HL-60 (cell line): ENCODE measurements around the gene LRRC8D.

Source experiments
- GABPA ChIP-seq: IDR thresholded peaks from 2 replicates; pipeline ENCODE4 v1.6.1; 2012; ENCODE audit warnings: low read depth
- POLR2AphosphoS5 ChIP-seq: IDR thresholded peaks from 2 replicates; pipeline ENCODE4 v1.6.1; 2012; ENCODE audit warnings: low read depth
- SPI1 ChIP-seq: IDR thresholded peaks from 2 replicates; pipeline ENCODE4 v1.6.1; 2012; ENCODE audit warnings: low read depth, mild to moderate bottlenecking, borderline replicate concordance
- TF ChIP-seq, protein P1 (sequence below): IDR thresholded peaks from one replicate; pipeline ENCODE4 v1.5.1; 2011; ENCODE audit warnings: low read length, control low read depth, inconsistent platforms; ENCODE audit not compliant: insufficient read depth
- TF ChIP-seq, protein P2 (sequence below): IDR thresholded peaks from 2 replicates; pipeline ENCODE4 v1.6.1; 2012; ENCODE audit warnings: low read depth; ENCODE audit not compliant: insufficient replicate concordance

DNA sequence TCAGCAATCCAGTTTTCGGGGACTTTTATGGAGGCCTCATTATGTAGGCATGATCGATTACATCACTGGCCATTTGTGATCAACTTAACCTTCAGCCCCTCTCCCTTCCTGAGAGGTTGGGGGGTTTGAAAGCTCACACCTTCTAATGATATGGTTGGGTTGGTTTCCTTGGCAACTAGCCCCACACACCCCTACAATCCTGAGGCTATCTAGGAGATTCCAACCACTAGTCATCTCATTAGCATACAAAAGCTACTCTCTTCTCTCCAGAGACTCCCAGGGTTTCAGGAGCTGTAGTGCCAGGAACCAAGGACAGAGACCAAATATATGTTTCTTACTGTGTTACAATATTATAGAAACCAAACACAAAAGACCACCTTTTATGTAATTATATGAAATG, 138.9 kb downstream of the LRRC8D start:
- TF ChIP-seq SPI1: no peak
- TF ChIP-seq, protein P1, sequence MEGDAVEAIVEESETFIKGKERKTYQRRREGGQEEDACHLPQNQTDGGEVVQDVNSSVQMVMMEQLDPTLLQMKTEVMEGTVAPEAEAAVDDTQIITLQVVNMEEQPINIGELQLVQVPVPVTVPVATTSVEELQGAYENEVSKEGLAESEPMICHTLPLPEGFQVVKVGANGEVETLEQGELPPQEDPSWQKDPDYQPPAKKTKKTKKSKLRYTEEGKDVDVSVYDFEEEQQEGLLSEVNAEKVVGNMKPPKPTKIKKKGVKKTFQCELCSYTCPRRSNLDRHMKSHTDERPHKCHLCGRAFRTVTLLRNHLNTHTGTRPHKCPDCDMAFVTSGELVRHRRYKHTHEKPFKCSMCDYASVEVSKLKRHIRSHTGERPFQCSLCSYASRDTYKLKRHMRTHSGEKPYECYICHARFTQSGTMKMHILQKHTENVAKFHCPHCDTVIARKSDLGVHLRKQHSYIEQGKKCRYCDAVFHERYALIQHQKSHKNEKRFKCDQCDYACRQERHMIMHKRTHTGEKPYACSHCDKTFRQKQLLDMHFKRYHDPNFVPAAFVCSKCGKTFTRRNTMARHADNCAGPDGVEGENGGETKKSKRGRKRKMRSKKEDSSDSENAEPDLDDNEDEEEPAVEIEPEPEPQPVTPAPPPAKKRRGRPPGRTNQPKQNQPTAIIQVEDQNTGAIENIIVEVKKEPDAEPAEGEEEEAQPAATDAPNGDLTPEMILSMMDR: no peak
- no peak for TF ChIP-seq GABPA
- TF ChIP-seq POLR2AphosphoS5: no peak
- TF ChIP-seq, protein P2, sequence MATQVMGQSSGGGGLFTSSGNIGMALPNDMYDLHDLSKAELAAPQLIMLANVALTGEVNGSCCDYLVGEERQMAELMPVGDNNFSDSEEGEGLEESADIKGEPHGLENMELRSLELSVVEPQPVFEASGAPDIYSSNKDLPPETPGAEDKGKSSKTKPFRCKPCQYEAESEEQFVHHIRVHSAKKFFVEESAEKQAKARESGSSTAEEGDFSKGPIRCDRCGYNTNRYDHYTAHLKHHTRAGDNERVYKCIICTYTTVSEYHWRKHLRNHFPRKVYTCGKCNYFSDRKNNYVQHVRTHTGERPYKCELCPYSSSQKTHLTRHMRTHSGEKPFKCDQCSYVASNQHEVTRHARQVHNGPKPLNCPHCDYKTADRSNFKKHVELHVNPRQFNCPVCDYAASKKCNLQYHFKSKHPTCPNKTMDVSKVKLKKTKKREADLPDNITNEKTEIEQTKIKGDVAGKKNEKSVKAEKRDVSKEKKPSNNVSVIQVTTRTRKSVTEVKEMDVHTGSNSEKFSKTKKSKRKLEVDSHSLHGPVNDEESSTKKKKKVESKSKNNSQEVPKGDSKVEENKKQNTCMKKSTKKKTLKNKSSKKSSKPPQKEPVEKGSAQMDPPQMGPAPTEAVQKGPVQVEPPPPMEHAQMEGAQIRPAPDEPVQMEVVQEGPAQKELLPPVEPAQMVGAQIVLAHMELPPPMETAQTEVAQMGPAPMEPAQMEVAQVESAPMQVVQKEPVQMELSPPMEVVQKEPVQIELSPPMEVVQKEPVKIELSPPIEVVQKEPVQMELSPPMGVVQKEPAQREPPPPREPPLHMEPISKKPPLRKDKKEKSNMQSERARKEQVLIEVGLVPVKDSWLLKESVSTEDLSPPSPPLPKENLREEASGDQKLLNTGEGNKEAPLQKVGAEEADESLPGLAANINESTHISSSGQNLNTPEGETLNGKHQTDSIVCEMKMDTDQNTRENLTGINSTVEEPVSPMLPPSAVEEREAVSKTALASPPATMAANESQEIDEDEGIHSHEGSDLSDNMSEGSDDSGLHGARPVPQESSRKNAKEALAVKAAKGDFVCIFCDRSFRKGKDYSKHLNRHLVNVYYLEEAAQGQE: no peak
